Hypothalamus (tissue), 51 donors: ENCODE data around the gene TMEM44.
"Not testable (repeated sequence)": the region's sequence is repeated elsewhere in the genome, so short reads cannot be mapped to it uniquely, and the experiment has no call there.

ENCODE experiments used
- DNase-seq, 51 donors: peaks; one replicate each; lab custom pipeline; 2025; lab: John Stamatoyannopoulos, UW

The TMEM44 gene

DNA sequence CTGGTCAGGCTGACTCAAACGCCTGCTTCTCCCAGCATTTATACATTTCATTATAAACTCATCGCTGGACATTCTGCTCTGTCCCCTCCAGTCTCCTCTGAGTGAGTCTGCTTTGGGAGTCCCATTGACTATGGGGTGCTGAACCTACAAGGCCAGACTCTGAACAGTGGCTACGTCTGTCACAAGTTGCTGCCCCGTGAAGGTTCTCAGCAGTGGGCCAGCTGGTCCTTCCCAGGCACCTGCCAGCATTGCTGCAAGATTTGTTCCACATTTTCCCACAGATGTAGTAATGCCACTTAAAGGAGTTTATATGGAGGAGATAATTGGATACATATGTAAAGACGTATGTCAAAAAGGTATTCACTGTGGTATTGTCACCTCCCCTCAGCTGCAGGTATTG, 73.7 kb downstream of the TMEM44 start:
- DNase-seq, result no peak

DNA sequence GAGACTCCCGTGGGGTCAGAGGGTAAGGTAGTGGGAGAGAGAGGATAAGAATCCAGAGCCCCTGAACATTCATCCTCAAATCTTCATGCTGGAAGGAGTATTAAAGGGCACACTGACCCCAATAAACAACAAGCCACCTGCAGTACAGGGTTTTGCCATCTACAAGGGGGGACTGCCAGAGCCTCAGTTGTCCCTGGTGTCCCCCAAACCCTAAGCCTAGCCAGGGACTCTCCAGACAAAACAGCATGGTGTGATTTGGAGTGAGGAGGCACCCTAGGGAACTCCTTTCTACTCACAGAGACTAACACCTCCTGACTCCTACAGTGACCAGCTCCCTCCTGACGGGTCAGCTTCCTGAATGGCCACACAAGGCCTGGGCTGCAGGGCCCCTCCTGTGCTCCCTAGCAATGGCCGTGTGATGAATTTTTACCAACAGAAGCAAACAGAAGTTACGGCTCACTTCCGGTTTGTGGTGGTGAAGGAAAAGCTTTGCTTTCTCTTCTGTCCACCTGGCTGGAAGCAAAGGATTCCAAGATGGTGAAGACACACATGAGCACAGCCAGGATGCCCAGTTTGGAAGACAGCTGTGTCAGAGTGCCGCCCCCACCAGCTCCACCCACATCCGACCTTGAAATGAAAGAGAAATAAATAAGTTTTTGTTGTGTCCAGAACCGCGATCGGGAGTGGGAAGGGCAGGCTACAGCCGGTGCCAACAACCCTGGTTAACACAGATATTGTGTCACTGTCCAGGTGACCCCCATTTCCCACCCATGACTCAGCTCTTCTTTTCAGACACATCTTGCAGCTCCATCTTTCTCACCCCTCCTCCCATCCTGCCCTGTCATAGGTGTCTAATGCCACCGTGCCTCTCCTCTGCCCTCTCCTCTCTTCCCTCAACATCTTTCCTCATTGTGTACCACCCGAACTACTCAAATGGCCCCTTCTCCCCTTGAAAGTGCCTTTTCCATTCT, 76.8 kb downstream of the TMEM44 start:
- DNase-seq, result no peak

DNA sequence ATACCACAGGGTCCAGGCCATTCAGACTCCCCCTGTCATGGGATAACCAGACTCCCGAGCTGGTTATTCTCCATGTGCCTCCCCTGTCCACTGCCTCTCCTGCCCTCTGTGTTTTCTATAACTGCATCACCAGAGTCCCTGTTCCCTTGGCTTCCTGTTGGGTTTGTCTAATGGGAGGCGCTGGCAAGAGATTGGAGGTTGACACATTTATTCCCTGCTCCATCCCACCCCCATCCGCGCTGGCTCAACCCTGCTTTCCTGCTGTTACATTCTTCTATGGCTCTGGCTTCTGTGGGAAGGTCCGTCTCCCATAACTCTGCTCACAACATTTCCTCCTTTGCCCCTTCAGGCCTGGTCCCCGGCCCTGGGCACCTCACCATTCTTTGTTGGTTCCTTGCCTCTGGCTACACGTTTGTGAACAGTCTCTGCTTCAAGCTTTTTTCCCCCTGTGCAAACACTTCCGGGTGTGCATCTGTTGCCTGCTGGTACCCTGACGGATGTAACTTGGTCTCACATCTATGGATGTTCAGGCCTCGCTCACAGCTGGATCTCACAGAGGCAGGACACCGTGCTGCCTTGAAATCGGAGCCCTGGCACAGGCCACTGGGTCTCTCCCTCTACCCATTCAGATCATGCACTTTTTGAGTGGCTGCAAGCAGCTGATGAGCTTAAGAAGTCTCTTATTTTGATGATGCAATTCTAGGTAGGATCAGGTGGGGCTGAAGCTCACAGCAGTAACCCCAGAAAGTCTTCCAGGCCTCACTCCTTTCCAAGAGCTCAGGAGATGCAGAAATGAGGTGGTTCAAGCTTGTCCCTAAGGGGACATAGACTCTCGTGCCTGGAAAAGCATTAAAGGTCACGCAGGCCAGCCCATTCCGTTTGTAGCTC, 77.8 kb downstream of the TMEM44 start:
- DNase-seq, result no peak

DNA sequence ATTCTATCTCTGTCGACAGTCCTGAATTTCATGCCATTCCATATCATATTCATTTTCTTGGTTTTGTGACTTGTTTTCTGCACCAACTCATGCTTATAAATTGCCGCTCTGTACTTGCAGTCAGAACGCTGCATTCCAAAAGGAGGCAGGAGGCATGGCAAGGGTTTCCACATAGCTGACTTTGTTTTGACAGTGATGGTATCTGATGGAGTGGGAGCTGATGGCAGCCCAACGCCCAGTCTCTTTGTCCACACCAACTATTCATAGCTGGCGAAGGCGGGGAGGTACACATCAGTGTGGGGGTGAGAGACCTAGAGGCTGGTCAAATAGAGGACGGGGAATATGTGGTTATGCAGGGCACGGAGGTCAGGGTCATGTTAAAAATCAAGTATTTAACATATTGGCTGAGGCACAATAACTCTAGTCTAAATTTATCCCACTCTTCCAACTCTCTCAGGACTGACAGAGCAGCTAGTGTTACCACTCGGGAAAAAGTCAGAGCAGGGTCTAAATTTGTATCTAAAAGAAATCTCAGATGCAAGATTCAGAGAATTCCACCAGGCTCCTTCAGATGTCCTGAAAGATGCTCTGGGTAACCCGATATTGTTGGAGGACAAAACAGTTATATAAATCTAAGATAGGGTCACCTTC, 78.6 kb downstream of the TMEM44 start:
- no peak for DNase-seq

DNA sequence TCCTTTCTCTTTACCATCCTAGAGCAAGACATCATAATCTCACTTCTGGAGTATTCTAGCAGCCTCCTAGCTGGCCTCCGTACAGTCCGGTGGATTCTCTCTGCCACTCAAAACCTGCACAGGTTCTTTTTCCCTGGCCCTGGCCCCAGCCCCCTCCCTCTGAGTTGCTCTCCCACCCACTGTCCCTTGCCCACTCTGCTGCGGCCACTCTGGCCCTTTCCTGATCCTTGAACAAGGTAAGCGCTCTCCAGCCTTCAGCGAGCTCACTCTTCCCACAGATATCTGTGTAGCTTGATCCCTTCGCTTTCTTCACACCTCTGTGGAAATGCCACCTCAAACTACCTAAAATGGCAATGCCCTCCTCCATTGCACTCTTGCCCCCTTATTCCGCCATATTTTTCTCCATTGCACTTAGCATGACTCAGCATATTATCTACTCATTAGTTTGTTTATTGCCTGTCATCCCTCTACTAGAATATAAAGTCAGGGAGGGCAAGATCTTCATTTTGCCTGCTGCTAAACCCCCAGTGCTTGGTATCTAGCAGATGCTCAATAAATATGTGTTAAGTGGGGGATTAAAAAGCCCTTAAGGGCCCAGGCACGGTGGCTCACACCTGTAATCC, 80.8 kb downstream of the TMEM44 start:
- no peak for DNase-seq

DNA sequence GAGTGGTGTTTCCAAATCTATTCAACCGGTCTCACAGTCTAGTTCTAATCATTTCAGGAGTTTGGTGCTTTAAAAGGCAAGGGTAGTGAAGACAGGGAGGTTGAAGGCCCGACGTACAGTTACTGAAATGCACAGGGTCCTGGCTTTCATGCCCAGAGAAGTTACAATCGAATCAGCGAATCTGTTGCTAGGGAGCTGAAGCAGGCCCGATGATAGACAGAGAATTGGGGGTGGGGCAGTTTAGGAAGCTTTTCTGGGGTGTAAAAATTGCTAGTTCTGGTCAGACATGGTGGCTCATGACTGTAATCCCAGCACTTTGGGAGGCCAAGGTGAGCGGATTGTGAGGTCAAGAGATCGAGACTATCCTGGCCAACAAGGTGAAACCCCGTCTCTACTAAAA, 83.4 kb downstream of the TMEM44 start:
- DNase-seq, result no peak

DNA sequence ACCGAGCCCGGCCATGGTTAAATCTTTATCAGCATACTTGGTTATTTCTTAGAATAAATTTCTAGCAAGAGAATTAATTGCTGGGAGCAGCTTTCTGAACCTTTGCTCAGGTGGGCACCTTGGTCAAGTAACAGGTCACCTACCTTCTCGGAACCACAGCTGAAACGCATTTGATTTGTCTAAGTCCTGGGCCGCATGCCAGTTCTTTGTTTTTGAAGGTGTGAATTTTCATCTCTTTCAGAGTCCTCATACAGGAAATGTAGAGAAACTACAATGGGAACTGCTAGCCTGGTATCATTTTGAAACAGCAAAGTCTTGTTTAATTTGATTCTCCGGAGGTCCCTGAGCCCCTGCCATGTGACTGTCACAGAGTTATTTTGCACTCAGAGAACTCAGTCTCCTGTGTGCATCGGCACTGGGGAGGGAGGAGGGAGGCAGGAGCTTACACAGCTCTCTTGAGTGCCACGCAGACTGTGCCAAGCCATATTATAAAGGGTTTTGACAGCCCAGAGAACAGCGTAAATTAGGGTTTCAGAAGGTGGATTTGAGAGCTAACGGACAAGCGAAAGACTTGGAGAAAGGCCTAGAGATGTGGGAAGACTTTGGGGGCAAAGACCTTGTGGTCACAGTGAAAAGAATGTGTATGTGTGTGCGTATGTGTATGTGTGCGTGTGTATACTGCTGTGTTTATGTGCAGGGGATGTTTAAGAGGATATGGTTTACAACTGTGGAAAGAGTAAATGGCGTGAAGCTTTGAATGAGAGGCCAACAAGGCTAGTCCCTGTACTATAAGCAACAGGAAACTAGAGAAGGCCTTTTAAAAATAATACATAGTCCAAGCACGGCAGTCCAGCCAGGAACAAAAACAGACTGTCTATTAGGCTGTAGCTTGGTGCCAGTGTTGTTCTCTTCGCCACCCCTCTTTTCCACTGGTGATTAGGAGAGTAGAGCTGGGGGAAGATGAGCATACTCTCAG, 84.6 kb downstream of the TMEM44 start:
- peak in 1 of 51 donors; percentile 14 for DNase-seq

DNA sequence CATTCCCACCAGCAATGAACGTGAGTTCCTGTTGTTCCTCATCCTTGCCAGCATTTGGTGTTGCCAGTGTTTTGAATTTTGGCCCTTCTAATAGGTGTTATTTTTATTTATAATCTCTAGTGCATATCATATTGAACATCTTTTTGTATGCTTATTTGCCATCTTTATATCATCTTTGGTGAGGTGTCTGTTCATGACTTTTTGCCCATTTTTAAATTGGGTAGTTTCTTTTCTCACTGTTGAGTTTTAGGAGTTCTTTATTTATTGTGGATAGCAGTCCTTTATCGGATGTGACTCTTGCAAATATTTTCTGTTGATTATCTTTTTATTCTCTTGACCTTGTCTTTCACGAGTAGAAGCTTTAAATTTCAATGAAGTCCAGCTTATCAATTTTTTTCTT, 86.2 kb downstream of the TMEM44 start:
- no peak for DNase-seq

DNA sequence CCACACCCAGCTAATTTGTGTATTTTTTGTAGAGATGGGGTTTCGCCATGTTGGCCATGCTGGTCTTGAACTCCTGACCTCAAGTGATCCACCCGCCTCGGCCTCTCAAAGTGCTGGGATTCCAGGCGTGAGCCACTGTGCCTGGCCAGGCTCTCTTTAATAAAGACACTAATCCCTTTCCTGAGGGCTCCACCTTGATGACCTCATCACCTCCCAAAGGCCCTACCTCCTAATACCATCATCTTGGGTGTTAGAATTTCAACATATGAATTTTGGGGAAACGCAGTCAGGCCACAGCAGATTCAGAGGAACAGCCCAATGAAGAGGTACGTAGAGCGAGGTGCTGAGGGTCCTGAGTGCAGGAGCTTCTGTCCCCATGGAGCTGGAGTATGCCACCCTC, 87.7 kb downstream of the TMEM44 start:
- DNase-seq, result not testable (repeated sequence)

DNA sequence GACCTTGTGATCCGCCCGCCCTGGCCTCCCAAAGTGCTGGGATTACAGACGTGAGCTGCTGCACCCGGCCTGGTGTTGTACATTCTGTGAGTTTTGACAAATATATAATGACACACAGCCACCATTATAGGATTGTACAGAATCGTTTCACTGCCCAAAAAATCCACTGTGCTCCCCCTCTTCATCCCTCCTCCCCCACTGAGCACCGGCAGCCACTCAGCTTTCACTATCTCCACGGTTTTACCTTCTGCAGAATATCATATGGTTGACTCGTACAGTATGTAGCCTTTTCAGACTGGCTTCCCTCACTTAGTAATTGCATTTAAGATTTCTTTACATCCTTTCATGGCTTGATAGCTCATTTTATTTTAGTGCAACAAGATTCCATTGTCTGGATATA, 89.7 kb downstream of the TMEM44 start:
- no peak for DNase-seq

DNA sequence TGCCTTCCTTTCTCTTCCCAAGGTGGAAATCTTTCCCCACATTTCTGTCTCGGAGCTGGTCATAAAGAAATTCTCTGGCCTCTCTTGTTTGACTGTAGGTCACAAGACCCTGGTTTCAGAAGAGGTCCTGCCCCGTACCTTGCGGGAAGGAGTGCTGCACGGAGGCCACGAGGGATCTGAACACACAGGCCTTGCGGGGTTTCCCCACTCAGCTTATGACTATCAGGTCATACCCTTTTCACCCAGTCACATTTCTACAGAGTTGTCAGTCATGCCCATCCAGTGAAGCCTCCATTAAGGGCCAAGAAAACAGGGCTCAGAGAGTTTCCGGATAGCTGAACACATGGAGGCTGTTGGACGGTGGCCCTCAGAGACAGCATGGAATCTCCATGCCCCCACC, 91.7 kb downstream of the TMEM44 start:
- DNase-seq, result no peak

DNA sequence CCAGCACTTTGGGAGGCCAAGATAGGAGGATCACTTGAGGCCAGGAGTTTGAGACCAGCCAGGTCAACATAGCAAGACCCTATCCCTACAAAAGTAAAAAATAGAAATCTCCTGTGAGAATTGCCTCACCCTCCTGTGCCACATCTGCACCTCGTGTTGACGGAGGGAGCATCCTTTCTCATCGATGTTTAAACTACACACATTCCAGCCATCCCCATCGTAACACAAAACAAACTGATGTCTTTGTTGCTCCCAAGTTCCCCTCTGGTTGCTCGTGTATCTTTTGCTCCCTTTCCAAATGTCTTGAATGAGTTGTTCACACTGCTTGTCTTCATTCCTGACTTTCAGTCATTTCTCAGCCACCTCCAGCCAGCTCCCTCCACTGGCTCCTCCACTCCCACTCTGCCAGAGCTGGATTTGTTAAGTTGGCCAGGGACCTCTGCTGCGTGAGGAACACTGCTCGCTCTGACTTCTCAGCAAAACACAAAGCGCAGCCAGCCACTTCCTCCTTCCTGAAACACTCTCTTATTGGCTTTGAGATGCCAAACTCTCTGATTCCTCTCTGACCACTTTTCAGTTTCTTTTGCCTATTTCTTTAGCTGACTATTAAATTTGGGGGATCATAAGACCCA, 92.8 kb downstream of the TMEM44 start:
- peak in 22 of 51 donors; percentile 4 to 54 (median 20) for DNase-seq

DNA sequence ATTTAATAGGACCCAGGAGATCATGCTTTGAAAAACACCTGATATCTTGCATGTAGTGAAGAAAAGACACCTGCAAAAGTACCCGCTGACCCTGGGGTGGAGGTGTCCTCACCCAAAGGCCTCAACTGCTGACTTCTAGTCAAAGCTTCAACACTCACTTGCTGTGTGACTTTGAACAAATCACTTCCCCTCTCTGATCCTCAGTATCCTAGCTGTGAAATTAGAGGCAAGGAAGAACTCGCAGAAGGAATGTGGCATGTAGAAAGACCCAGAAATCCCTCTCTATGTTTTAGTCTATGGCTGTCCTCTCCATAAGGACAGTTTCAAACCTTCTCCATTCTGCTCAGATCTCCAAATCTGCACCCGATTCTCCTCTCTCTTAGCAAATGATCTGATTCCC, 93.7 kb downstream of the TMEM44 start:
- DNase-seq, result no peak

DNA sequence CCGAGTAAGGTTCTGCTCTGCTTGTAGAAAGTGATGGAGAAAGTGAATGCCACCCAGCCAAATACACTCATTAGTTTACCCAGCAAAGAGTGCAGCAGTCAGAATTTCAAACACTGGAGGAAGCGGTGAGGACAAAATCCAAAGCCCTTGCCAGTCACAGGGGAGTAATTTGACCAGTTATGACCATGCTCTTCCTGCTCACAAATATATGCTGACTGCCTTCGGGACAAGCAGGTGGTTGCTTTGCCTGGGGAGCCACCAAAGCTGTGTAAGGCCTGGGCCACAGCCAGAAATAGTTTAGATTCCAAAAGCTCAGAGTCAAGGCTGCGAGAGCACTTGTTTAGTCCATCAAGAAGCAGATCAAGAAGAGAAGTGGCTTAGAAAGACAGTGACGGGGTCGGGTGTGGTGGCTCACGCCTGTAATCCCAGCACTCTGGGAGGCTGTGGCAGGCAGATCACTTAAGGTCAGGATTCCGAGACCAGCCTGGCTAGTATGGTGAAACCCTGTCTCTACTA, 95.4 kb downstream of the TMEM44 start:
- DNase-seq, result no peak
